Prostate gland (tissue), 2 donors: ENCODE measurements around the gene MAD1L1.

Experiments used
- POLR2A ChIP-seq: fragments of 450-650 bp; IDR thresholded peaks from one replicate; pipeline ENCODE4 v1.6.1; 2016; ENCODE audit warnings: antibody characterized with exemption, mild to moderate bottlenecking
- TF ChIP-seq, protein P1 (sequence below), 4 experiments: fragments of 200-600 bp in 2 of 4; fragments of 450-650 bp in 2 of 4; sonication (generic) in 2 of 4; IDR thresholded peaks; 1 replicate in 3 of 4; 2 replicates in 1 of 4; pipeline ENCODE4 v1.5.1; 2016 to 2019; ENCODE audit warnings: antibody characterized with exemption in 4 of 4, mild to moderate bottlenecking in 2 of 4, moderate library complexity in 2 of 4

DNA sequence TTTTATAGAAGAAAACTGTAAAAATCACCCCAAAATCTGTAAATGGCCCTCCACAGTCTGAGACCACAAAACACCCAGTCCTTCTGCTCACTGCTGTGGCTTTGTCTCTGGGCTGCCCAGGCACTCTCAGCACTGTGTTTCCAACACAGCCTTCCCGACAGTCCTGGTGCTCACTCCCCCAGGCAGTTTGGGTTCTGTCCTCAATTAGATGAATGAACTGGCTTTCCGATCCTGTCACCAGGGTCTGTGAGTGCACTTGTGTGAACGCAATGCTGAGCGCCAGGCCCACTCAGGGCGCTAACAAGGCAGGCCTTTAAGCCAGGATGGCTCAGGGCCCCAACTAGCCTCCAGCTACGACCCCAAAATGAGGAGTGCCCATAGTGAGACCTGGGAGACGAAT is 3.3 kb downstream of the MAD1L1 start:
- TF ChIP-seq, protein P1, sequence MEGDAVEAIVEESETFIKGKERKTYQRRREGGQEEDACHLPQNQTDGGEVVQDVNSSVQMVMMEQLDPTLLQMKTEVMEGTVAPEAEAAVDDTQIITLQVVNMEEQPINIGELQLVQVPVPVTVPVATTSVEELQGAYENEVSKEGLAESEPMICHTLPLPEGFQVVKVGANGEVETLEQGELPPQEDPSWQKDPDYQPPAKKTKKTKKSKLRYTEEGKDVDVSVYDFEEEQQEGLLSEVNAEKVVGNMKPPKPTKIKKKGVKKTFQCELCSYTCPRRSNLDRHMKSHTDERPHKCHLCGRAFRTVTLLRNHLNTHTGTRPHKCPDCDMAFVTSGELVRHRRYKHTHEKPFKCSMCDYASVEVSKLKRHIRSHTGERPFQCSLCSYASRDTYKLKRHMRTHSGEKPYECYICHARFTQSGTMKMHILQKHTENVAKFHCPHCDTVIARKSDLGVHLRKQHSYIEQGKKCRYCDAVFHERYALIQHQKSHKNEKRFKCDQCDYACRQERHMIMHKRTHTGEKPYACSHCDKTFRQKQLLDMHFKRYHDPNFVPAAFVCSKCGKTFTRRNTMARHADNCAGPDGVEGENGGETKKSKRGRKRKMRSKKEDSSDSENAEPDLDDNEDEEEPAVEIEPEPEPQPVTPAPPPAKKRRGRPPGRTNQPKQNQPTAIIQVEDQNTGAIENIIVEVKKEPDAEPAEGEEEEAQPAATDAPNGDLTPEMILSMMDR (IDR thresholded peaks at IDR 0.05): no peak
- TF ChIP-seq POLR2A: no peak
